NB4 (cell line): ENCODE measurements around the gene RASGRP2.

Source experiments
- CTCF ChIP-seq: IDR thresholded peaks from one replicate; pipeline ENCODE4 v1.5.1; 2012; ENCODE audit warnings: low read depth, low read length
- MAX ChIP-seq: IDR thresholded peaks from 2 replicates; pipeline ENCODE4 v1.6.1; 2011; ENCODE audit warnings: low read depth, low read length
- POLR2A ChIP-seq: IDR thresholded peaks from 2 replicates; pipeline ENCODE4 v1.6.1; 2011; ENCODE audit warnings: mild to moderate bottlenecking; ENCODE audit not compliant: insufficient read length; ENCODE audit errors: extremely low read depth

DNA sequence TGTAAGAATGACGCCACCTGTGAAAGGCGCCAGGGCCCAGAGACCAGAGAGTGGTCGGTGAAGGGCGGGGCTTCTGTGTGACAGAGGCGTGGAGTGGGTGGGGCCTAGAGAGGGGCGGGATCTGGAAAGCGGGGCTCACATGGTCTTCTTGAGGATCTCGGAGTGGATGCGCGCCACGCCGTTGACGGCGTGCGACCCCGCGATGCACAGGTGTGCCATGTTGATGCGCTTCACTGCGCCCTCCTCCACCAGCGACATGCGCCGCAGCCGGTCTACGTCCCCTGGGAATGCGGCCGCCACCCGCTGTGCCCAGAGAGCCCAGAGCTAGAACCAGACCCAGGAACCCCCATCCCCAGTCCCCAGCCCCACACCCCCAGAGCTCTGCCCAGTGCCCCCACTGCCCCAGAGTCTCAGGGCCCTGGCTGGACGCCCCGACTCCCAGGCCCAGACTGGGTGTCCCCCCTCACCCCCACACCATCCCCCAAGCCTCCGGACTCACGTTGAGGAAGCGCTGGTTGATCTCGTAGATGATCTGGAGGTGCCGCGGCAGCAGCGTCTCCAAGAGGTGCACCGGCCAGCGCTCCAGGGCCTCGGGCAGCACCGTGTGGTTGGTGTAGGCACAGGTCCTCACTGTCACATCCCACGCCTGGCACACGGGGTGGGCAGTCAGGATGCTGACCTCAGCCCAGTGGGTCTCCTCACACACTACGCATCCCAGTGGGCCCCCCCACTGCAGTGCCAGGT lies 9.6 kb upstream of the RASGRP2 start:
- no peak for TF ChIP-seq CTCF
- TF ChIP-seq POLR2A, result no peak
- no peak for TF ChIP-seq MAX
